Head of caudate nucleus (tissue), 42 donors: Measurements from ENCODE around the gene SCGB1A1.
A peak's percentile ranks its signal among the peaks of the same experiment; 100 is the strongest.

Experiments
- DNase-seq, 42 donors: peaks; one replicate each; pipeline versions ENCODE4 v3.0.0 to v3.0.0-alpha.2; 2020 to 2021; ENCODE audit warnings: mixed read lengths in 7 of 42
- intact Hi-C: fragments of 100-400 bp; cut with DNase I; formaldehyde crosslinking; loops from one replicate; pipeline ENCODE4 v1.15.0; 2022

Gene SCGB1A1

GRCh38 chr11:62411524-62411923 is 7.3 kb upstream of the SCGB1A1 start:
- DNase-seq = no peak

GRCh38 chr11:62413060-62413696 is 5.7 kb upstream of the SCGB1A1 start:
- intact Hi-C loops = no loop called here
- DNase-seq = no peak

More at GRCh38 chr11:62411524-62411923, 7.3 kb upstream of the SCGB1A1 start:
- intact Hi-C loops = no loop called here

GRCh38 chr11:62416596-62416995 is 2.2 kb upstream of the SCGB1A1 start:
- intact Hi-C loops = no loop called here
- DNase-seq = no peak

DNA sequence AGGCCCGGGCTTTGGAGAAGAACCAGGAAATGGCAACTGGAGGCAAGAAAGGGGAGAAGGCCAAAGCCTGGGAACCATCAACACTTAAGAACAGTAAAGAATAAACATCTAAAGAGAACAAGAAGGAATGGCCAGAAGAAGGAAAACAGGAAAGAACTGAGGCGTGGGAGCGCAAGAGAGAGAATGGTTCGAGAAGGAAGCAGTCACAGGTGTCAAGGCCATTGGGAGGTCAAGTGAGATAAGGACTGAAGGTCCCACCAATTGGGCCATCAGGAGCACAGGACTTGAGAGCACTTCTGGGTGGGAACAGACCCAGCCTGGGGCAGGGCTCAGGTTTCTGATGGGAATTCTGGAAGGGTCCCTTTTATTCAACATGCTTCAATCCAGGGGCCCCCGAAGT is 697 bp upstream of the SCGB1A1 start:
- no peak for DNase-seq
- intact Hi-C loops = no loop called here

DNA sequence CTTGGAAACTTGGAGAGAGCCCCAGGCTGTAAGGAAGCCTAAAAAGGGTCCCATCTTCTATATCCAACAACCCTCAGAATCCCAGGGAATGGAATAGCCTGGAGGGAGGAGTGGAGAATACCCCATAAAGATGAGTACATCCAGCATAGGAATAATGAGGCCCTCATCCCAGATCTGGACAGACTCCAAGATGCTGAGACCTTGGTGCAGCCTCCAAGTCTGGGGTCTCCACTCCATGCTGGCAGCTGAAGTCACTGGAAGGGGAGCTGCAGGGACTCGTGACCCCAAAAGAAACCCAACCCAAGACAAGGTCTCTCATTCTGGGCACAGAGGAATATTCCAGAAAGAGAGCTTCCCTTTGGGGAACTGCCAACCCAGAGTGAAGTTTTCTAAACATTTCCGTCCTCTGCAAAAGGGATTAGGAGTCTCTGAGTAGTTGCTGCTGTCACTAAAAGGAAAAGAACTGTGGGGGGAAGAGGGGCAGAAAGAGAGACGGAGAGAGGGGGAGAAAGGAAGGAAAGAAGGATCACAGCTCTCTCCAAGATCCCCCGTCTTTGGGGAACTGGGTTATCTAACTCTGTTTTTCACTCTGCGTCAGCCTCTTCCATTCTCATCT is 589 bp downstream of the SCGB1A1 start:
- intact Hi-C loops = no loop called here

GRCh38 chr11:62419943-62420342 is 1.1 kb downstream of the SCGB1A1 start:
- DNase-seq = no peak
- intact Hi-C loops = loop anchor here (5.0 kb wide), 1 partner anchor 122 kb away; no protein-coding TSS in a partner anchor

More for the DNA sequence above, 589 bp downstream of the SCGB1A1 start:
- DNase-seq = no peak

DNA sequence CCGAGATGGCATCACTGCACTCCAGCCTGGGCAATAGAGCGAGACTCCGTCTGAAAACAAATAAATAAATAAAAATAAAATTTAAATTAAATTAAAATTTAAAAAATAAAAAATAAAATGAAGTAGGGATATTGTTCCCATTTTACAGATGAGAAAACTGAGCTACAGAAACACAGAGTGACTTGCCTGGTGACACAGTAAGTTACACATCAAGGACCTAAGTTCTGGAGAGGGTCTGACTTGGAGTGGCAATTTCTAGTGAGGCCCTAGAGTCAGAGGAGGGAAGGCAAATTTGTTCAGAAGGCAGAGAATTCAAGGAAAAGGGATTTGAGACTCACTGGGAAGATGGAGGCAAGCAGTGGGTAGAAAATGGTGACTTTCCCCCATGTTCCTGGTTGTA is 2.0 kb downstream of the SCGB1A1 start:
- intact Hi-C loops = loop anchor here (5.0 kb wide), 1 partner anchor 121 kb away; no protein-coding TSS in a partner anchor

GRCh38 chr11:62421996-62422395 is 3.2 kb downstream of the SCGB1A1 start:
- DNase-seq = no peak
- intact Hi-C loops = loop anchor here (5.0 kb wide), 1 partner anchor 120 kb away; no protein-coding TSS in a partner anchor

More for the DNA sequence above, 2.0 kb downstream of the SCGB1A1 start:
- no peak for DNase-seq

DNA sequence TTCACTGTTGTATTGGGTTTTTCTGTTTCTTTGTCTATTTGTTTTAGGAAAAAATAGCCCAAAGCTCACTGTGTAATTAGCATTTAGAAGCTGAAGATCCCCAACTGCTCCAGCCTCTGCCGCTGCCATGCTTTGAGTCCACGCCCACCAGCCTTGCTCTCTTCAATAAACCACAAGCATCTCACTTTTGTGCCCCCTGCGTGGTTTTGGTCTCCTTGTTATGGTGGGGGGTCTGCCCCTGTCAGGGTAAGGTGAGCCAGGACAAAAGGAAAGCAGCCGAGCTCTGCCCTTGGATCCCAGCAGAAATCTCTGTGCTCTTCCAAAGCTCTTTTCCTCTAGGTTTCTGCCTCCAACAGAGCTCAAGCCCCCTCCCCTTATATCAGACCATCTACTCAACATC is 4.2 kb downstream of the SCGB1A1 start:
- intact Hi-C loops = loop anchor here (5.0 kb wide), 1 partner anchor 119 kb away; no protein-coding TSS in a partner anchor
- no peak for DNase-seq

DNA sequence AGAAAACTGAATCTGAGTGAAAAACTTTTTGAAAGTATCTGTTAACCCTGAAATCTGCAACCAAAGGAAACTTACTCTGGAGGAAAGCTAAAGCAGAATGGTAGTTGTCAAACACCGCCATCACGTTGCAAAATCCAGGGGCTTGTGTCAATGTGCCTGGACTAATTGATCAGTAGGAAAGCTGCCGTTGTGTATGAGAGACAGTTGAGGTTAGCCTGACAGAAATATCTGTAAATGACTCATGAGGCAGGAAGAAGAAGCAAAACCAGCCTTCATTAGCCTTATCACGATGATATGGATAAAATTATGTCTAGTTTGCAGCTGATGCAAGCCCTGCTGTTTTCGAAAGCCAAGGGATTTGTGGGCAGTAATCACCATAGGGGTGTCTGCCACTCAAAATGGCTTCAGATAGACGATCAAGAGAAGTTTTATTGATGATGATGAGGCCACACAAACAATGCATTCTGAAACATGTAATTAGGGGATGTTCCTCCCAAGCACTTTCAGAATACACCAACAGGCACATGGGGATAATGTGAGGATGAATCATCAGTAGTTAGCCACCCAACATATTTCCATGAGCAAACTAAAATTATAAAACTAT is 8.9 kb downstream of the SCGB1A1 start:
- intact Hi-C loops = no loop called here
- no peak for DNase-seq

- intact Hi-C loops = no loop called here
- no peak for DNase-seq
Observed at GRCh38 chr11:62428871-62429560, 10.2 kb downstream of the SCGB1A1 start.

DNA sequence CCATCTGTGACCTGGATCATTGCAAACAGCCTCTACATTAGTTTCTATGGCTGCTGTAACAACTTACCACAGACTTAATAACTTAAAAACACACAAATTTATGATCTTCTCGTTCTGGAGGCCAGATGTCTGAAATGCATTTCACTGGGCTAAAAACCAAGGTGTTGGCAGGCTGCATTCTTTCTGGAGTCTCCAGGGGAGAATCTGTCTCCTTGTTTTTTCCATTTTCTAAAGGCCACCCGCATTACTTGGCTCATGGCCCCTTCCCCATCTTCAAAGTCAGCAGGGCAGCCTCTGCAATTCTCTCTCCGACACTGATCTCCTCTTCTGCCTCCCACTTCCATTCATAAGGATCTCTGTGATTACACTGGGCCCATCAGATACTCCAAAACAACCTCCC is 11.6 kb downstream of the SCGB1A1 start:
- intact Hi-C loops = no loop called here
- DNase-seq = no peak

DNA sequence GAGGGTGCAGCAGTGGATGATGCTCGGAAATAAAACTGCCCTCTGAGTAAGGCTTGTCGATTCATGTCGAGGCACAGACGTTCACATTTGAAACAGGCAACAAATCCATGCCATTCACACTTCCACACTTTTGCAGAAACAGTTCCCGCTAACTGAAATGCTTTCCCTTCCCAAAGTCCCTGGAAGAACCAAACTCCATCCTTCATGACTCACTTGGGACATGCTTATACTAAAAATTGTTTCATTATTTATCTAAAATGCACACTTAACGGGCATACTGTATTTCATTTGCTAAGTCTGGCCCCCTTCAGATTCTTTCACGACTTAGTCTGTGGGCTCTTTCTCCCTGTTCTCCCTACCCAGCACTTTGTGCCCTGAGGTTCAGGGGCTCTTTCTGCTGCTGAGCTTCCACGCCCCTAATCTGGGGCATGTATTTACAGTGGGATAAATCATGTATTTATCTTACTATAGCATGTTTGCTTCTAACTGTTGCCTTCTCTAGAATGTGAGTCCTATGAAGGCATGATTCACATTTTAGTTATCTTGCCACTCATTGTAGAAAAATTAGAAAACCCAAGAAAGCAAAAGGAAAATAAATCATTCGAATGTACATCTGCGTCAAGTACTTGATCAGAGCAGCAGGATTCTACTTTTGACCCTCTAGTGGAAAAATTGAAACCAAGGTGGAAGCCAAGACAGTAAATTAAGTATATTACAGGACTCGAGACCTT is 12.5 kb downstream of the SCGB1A1 start:
- DNase-seq = no peak
- intact Hi-C loops = no loop called here

DNA sequence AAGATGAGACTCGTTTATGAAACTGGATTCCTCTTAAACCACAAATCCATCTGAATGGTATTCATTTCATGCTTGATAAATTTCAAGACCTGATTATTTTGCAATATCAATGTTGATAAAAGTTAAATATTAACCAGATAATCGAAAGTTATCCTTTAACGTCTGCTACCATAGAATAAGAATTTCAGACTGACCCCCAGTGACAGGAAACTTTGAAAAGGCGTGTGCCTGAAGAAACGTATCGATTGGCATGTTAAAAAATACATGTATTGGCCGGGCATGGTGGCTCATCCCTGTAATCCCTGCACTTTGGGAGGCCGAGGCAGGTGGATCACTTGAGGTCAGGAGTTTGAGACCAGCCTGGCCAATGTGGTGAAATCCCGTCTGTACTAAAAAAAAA is 13.9 kb downstream of the SCGB1A1 start:
- DNase-seq = no peak
- intact Hi-C loops = no loop called here

- intact Hi-C loops = no loop called here
- no peak for DNase-seq
Observed at GRCh38 chr11:62433141-62433903, 14.5 kb downstream of the SCGB1A1 start.

DNA sequence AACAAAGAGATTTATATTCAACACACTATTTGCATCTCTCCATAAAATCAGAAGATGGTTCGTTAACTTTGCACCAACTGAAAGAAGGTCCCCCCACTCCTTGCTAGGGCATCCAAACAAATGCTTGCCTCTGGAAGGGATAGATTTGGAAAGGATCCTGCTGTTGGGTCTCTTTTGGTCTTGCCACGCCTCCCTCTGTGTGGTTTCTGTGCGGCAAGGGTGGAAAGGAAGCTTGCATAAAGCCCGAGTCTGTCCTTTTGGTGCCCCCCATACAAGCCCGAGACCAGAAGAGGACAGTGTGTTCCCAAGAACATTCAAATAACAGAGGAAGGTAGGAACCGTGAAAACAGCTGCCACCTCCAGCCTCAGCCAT is 15.1 kb downstream of the SCGB1A1 start:
- intact Hi-C loops = no loop called here
- DNase-seq = no peak

GRCh38 chr11:62435846-62436660 is 17.2 kb downstream of the SCGB1A1 start:
- intact Hi-C loops = no loop called here
- peak in 5 of 42 donors; percentile 18 to 71 (median 26) for DNase-seq

DNA sequence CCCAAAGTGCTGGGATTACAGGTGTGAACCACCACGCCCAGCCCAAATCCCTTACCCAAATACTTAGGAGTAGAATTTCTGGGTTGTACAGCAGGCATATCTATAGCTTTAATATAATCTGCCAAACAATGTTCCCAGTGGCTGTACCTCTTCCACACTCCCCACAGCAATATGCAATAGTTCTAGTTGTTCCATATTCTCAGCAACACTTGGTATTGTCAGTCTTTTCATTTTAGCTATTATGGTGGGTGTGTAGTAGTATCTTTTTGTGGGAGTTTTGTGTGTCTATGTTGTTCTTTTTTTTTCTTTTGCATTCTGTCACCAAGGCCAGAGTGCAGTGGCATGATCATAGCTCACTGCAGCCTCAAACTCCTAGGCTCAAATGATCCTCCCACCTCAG is 18.8 kb downstream of the SCGB1A1 start:
- intact Hi-C loops = no loop called here
- no peak for DNase-seq
